Stomach smooth muscle (tissue), 2 donors: Measurements from ENCODE around the gene WDR87.

Experiments
- H3K27ac ChIP-seq: one replicate; pipeline ENCODE4 v1.7.0; 2013; ENCODE audit warnings: mild to moderate bottlenecking, low read length, inconsistent platforms
- H3K27me3 ChIP-seq, 2 donors: one replicate each; pipeline ENCODE4 v1.7.0; 2013; ENCODE audit warnings: low read length in 2 of 2; ENCODE audit not compliant: insufficient read depth in 2 of 2, control insufficient read depth in 1 of 2
- H3K36me3 ChIP-seq, 2 donors: one replicate each; pipeline ENCODE4 v1.7.0; 2013; ENCODE audit warnings: low read length in 2 of 2; ENCODE audit not compliant: control insufficient read depth in 2 of 2, insufficient read depth in 2 of 2
- H3K4me1 ChIP-seq: one replicate; pipeline ENCODE4 v1.7.0; 2013; ENCODE audit warnings: low read length; ENCODE audit not compliant: control insufficient read depth, insufficient read depth
- H3K4me3 ChIP-seq, 2 donors: one replicate each; pipeline ENCODE4 v1.7.0; 2013; ENCODE audit warnings: low read length in 2 of 2
- H3K9ac ChIP-seq, 2 donors: one replicate each; pipeline ENCODE4 v1.7.0; 2013; ENCODE audit warnings: low read length in 2 of 2, mild to moderate bottlenecking in 1 of 2
- H3K9me3 ChIP-seq, 2 donors: one replicate each; pipeline ENCODE4 v1.7.0; 2013; ENCODE audit warnings: low read length in 2 of 2; ENCODE audit not compliant: control insufficient read depth in 2 of 2
- donor health status: healthy.
- donor health status: Pancreatic carcinoma.

Gene WDR87

GRCh38 chr19:37943480-37943879 is 37.1 kb upstream of the WDR87 start:
- Histone ChIP-seq H3K4me1 (no peaks in the 10 kb centered on the region), H3K27me3 (no peaks in the 10 kb centered on the region), H3K4me3 (no peak overlapping the region), H3K36me3 (no peaks in the 10 kb centered on the region), H3K9me3 (no peaks in the 10 kb centered on the region), H3K27ac (no peak overlapping the region), H3K9ac (no peak overlapping the region)

GRCh38 chr19:37942516-37942902 is 36.1 kb upstream of the WDR87 start:
- no peak overlapping the region for H3K4me3 ChIP-seq
- no peak overlapping the region for H3K27ac ChIP-seq
- H3K27me3 ChIP-seq: no peaks in the 10 kb centered on the region
- no peak overlapping the region for H3K9ac ChIP-seq
- H3K4me1 ChIP-seq: no peaks in the 10 kb centered on the region
- no peaks in the 10 kb centered on the region for H3K36me3 ChIP-seq
- no peaks in the 10 kb centered on the region for H3K9me3 ChIP-seq

DNA sequence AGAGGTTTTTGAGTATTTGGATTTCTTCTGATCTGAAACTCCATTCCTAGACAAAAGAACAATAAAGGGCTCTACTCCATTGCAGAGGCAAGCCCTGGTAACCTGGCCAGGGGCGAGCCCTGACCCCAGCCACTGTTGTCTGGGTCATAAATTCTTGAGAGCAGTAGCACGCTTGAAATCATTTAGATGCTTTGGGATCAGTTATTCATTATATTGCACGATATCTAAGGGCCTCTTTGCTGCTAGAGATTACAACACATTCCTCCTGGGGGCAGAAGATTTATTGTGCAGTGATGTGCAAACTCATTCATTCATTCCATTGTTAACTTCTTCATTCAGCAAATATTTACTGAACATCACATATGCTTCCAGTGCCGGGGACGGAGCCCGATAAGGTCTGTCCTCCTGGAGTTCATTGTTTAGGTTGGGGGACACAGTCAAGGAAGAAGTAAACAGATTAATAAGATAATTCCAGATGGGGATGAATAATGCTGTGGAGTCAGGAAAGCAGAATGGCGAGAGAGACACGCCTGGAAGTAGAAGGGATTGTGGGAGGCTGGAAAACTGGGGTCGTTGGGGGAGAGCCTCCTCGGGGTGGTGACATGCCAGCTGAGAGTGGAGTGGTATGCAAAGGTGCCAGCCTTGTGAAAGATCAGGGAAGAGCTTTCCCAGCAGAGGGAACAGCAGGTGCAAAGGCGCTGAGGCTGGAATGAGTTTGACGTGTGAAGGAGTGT is 35.6 kb upstream of the WDR87 start:
- H3K27ac ChIP-seq: no peak overlapping the region
- no peak overlapping the region for H3K4me3 ChIP-seq
- no peaks in the 10 kb centered on the region for H3K36me3 ChIP-seq
- no peaks in the 10 kb centered on the region for H3K27me3 ChIP-seq
- no peaks in the 10 kb centered on the region for H3K4me1 ChIP-seq
- no peak overlapping the region for H3K9ac ChIP-seq
- H3K9me3 ChIP-seq: no peaks in the 10 kb centered on the region

DNA sequence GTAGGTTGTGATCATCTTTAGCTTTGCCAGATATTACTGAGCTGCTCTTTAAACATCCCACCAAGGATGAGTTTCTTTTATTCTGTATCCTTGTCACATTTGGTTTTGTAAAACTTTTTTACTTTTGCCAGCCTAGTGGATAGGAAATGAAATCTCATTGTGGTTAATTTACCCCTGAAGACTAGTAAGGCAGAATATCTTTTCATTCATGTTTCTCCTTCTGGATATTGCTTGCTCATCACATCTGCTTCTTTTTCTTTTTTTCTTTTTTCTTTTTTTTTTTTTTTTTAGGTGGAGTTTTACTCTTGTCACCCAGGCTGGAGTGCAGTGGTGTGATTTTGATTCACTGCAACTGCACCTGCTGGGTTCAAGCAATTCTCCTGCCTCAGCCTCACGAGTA is 32.0 kb upstream of the WDR87 start:
- Histone ChIP-seq H3K9ac (no peak overlapping the region), H3K4me3 (no peak overlapping the region), H3K36me3 (no peaks in the 10 kb centered on the region), H3K27ac (no peak overlapping the region), H3K27me3 (no peaks in the 10 kb centered on the region), H3K4me1 (peaks cover 7% of the 10 kb centered on the region), H3K9me3 (peaks cover 3 to 9% of the 10 kb centered on the region in 2 donors)

DNA sequence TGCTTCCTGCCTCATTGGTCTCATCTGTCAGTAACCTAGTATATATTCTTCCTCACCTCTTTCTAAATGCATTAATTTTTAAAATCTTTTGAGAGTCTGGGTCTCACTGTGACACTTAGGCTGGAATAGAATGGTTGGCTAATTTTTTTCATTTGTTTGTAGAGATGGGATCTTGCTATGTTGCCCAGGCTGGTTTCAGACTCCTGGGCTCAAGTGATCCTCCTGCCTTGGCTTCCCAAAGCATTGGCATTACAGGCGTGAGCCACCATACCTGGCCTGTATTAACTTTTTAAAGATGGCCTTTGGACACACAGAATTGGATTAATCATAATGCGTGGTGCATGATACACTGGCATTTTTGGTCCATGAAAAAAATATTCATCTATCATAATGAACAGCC is 30.5 kb upstream of the WDR87 start:
- no peak overlapping the region for H3K4me3 ChIP-seq
- no peak overlapping the region for H3K9ac ChIP-seq
- no peak overlapping the region for H3K27ac ChIP-seq
- H3K9me3 ChIP-seq: peaks cover 3 to 9% of the 10 kb centered on the region in 2 donors
- H3K4me1 ChIP-seq: peaks cover 11% of the 10 kb centered on the region
- no peaks in the 10 kb centered on the region for H3K27me3 ChIP-seq
- H3K36me3 ChIP-seq: no peaks in the 10 kb centered on the region

DNA sequence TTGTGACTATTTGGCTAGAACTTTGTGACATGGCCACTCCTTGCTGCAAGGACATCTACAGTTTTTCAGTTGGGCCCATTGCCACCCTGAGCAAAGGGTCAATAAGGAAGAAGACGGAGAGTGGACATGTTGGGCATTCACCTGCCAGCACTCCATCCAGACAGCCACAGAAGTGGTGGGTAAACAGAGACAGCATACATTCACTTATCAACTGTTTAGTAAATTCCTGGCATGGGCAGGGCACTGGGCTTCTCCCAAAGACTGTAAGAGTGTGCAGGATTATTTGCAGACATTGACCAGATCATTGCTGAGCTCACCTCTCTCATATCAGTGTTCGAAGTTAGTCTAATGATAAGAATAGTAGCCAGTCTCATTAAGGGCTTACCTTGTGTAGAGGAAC is 29.8 kb upstream of the WDR87 start:
- no peak overlapping the region for H3K27ac ChIP-seq
- H3K4me3 ChIP-seq: no peak overlapping the region
- H3K27me3 ChIP-seq: no peaks in the 10 kb centered on the region
- peaks cover 13% of the 10 kb centered on the region for H3K4me1 ChIP-seq
- H3K9ac ChIP-seq: no peak overlapping the region
- H3K36me3 ChIP-seq: no peaks in the 10 kb centered on the region
- H3K9me3 ChIP-seq: peaks cover 3 to 9% of the 10 kb centered on the region in 2 donors

DNA sequence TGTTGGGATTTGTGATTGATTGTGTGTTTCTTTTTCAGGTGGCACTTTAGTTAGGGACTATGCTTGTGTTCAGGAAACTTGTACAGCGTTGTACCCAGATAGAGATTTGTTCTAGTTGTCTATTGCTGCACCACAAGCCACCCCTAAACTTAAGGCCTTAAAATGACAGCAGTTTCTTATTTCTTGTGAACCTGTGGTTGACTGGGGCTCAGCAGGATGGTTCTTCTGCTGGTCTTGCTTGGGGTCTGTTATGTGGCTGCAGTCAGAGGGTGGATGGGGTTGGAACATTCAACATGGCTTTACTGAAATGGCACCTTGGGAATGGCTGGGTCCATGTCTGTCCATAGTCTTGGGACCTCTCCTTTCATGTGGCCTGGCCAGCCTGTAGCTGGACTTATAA is 28.9 kb upstream of the WDR87 start:
- H3K4me1 ChIP-seq: peaks cover 15% of the 10 kb centered on the region
- peaks cover 3 to 9% of the 10 kb centered on the region in 2 donors for H3K9me3 ChIP-seq
- H3K27me3 ChIP-seq: no peaks in the 10 kb centered on the region
- H3K27ac ChIP-seq: no peak overlapping the region
- H3K9ac ChIP-seq: no peak overlapping the region
- no peaks in the 10 kb centered on the region for H3K36me3 ChIP-seq
- H3K4me3 ChIP-seq: no peak overlapping the region

DNA sequence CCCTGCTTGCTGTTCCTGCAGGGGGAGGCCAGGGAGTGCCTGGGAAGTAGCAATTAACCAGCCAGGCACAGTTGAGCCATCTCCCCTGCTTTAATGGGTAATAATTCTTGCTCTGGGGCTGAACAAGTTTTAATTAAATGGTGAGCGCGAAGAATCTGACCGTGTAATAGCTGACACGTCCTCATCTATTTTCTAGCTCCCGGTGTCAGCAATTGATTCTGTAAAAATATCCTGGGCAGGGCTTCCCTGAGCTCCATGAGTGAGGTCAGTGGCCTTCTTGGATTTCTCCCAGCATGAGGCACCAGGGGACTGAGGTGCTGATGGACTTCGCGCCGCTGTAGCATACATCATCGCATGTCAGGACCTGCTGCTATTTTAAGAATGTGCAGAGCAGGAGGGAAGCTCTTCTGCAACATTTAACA is 27.6 kb upstream of the WDR87 start:
- Histone ChIP-seq H3K4me1 (peaks cover 15% of the 10 kb centered on the region), H3K36me3 (no peaks in the 10 kb centered on the region), H3K4me3 (no peak overlapping the region), H3K9me3 (peaks cover 3 to 9% of the 10 kb centered on the region in 2 donors), H3K9ac (no peak overlapping the region), H3K27me3 (no peaks in the 10 kb centered on the region), H3K27ac (no peak overlapping the region)

- no peaks in the 10 kb centered on the region for H3K27me3 ChIP-seq
- no peak overlapping the region for H3K27ac ChIP-seq
- H3K4me3 ChIP-seq: no peak overlapping the region
- H3K36me3 ChIP-seq: no peaks in the 10 kb centered on the region
- H3K9me3 ChIP-seq: peaks cover 3 to 9% of the 10 kb centered on the region in 2 donors
- no peak overlapping the region for H3K9ac ChIP-seq
- peaks cover 15% of the 10 kb centered on the region for H3K4me1 ChIP-seq
Measured at GRCh38 chr19:37932985-37933936, 26.9 kb upstream of the WDR87 start.

GRCh38 chr19:37931881-37932655 is 25.7 kb upstream of the WDR87 start:
- no peak overlapping the region for H3K27ac ChIP-seq
- no peaks in the 10 kb centered on the region for H3K27me3 ChIP-seq
- no peak overlapping the region for H3K9ac ChIP-seq
- peaks cover 3 to 9% of the 10 kb centered on the region in 2 donors for H3K9me3 ChIP-seq
- H3K4me1 ChIP-seq: peaks cover 15% of the 10 kb centered on the region
- peak overlapping the region; percentile 27 to 63 for H3K4me3 ChIP-seq
- H3K36me3 ChIP-seq: no peaks in the 10 kb centered on the region
